GM13976 (cell line): ENCODE data around the gene ABHD17B.

Experiments
- DNase-seq: peaks from one replicate; pipeline ENCODE4 v3.0.0; 2012; ENCODE audit warnings: low spot score
- in situ Hi-C: fragments of 300-500 bp; cut with MboI; formaldehyde crosslinking; loops from one replicate; pipeline ENCODE4 v1.12.0; 2022; ENCODE audit warnings: low sequenced_read_pairs, mixed read lengths, inconsistent platforms; ENCODE audit not compliant: unreplicated experiment
- TF ChIP-seq, protein P1 (sequence below): IDR thresholded peaks from 2 replicates; pipeline ENCODE4 v1.5.1; 2012; ENCODE audit warnings: borderline replicate concordance, mild to moderate bottlenecking; ENCODE audit not compliant: insufficient read depth; ENCODE audit errors: extremely low read depth, missing control alignments, control extremely low read depth

Gene ABHD17B

DNA sequence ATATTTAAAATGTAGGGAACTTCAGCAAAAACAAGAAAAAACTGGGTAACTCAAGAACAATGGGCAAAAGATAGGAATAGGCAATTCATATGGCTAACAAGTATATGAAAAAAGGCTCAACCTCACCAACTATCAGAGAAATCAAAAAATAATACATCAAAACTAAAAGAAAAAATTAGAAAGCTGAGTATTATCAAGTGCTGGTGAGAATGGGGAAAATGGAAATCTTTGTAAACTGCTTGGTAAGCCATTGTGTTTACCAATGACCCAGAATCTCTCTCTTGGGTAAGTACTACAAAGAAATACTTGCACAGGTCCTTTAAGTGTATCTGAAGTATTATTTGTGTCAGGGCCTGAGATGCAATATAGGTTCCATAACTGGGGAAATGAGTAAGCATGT lies 27.0 kb downstream of the ABHD17B start:
- in situ Hi-C loops, result no loop called here
- no peak for DNase-seq
- TF ChIP-seq, protein P1, sequence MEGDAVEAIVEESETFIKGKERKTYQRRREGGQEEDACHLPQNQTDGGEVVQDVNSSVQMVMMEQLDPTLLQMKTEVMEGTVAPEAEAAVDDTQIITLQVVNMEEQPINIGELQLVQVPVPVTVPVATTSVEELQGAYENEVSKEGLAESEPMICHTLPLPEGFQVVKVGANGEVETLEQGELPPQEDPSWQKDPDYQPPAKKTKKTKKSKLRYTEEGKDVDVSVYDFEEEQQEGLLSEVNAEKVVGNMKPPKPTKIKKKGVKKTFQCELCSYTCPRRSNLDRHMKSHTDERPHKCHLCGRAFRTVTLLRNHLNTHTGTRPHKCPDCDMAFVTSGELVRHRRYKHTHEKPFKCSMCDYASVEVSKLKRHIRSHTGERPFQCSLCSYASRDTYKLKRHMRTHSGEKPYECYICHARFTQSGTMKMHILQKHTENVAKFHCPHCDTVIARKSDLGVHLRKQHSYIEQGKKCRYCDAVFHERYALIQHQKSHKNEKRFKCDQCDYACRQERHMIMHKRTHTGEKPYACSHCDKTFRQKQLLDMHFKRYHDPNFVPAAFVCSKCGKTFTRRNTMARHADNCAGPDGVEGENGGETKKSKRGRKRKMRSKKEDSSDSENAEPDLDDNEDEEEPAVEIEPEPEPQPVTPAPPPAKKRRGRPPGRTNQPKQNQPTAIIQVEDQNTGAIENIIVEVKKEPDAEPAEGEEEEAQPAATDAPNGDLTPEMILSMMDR, result no peak

DNA sequence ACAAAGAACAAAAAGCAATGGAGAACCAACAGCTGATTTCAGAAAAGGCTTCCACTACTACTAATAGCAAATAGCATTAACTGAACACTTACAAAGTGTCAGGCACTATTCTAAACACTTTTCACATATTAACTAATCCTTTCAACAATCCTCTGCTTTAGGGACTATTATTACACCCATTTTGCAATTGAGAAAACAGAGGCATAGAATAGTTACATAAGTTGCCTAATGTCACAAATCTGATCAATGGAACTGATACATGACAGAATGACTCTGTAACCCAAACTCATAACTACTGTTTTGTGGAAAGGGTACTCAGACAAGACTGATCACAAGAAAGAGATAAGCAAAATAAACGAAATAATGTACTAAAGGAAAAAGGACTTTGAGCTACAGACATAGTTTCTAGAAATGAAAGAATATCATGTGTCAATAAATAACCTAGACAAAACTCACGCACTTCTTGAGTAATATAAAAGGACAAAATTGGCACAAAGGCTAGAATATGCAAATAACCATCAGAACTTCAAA lies 31.3 kb downstream of the ABHD17B start:
- no peak for DNase-seq
- in situ Hi-C loops, result no loop called here
- TF ChIP-seq, protein P1, result no peak

DNA sequence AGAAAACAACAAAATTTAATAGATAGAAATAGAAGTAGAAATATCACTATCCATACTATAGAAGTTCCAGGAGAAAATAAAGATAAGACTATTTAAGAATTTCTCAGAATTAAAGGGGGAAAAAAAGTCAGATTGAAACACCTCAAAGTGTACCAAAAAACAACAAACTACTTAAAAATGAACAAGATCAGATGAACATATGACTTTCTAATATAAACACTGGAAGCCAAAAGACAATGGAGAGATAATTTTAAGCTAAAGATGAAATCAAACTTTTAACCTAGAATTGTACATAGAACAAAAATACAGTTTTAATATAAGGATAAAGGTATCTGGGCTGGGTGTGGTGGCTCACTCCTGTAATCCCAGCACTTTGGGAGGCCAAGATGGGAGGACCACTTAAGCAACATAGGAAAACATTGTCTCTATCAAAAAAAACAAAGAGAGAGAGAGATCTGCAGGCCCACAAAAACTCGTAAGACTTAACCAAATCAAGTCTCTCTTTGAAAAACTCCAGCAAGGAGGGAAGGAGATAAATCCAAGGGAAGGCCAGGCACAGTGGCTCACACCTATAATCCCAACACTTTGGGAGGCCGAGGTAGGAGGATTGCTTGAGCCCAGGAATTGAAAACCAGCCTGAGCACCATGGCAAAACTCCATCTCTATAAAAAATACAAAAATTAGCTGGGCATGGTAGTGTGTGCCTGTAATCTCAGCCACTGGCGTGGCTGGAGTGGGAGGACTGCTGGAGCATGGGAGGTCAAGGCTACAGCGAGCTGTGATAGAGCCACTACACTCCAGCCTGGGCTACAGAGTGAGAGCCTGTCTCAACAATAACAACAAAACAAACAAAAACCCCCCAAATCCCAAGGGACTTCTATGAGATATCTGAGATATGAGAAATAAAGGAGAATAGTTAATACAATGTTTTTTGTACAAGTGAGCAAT lies 32.4 kb downstream of the ABHD17B start:
- TF ChIP-seq, protein P1, result no peak
- in situ Hi-C loops, result no loop called here
- DNase-seq, result no peak

DNA sequence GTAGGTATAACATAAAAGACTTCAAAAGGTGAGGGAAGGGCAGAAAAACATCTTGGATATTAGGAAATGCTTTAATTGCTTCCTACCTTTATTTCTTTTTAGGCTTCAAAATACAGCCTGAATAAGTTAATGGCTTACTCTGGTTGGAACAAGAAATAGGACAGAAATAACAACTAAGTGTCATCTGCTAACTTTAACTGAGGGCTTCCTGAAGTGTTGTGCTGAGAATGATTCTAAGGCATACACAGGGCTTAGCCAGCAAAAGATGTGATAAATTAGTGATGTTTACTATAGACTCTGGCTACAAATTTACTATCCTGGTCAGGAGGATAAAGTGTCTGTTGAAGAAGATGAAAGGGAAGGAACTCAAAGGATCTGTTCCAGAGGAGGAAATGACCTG lies 34.2 kb downstream of the ABHD17B start:
- in situ Hi-C loops, result no loop called here
- TF ChIP-seq, protein P1, result no peak
- DNase-seq, result no peak

DNA sequence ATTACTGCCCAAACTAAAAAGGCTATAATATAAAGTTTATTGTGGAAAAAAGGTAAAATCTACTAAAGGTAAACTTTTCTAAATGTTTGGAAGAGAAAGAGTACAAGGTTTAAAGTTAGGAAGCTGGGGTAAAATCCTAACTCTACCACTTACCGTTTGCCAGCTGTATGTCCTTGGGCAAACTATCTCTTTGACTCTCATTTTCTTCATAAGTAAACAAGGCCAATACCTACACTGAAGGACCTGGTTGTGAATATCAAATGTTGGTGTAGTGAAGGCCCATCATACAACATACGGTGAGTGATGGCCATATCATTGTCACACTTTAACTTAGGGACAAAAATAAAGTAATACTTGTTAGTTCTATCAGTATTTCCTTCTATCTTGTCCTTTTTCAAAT lies 34.9 kb downstream of the ABHD17B start:
- TF ChIP-seq, protein P1, result no peak
- DNase-seq, result no peak
- in situ Hi-C loops, result no loop called here

DNA sequence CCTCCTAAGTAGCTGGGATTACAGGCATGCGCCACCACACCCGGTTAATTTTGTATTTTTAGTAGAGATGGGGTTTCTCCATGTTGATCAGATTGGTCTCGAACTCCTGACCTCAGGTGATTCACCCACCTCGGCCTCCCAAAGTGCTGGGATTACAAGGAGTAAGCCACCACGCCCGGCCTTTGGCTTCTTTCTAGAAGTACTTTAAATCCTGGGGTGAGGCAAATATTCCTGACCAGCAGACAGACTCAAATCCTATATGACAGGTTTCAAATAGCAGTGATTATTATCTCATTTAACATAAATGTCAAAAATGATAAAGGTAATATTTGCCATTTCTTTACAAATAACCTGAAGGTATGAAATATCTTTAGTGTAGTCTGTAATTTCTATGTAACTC lies 35.6 kb downstream of the ABHD17B start:
- TF ChIP-seq, protein P1, result no peak
- in situ Hi-C loops, result no loop called here
- no peak for DNase-seq
